Cardiac septum (tissue), 1 donor: ENCODE measurements around the gene ZNF418. TPM values are rescaled to one million over a fixed set of nuclear protein-coding genes. Genes with fewer than 3 reads are reported as not detected.
"Not testable (repeated sequence)": the region's sequence is repeated elsewhere in the genome, so short reads cannot be mapped to it uniquely, and the experiment has no call there.

ENCODE experiments used
- DNase-seq: peaks from one replicate; pipeline ENCODE4 v3.0.0-alpha.2; 2020; ENCODE audit warnings: low spot score
- intact Hi-C: fragments of 100-400 bp; cut with DNase I; formaldehyde crosslinking; loops from one replicate; pipeline ENCODE4 v1.14.0; 2022
- long read RNA-seq: library from polyadenylated mRNA; unstranded; transcript quantifications from one replicate; pipeline ENCODE4 v2.0.0, GENCODE V29; 2021
- total RNA-seq: library from RNA; stranded (reverse); fragmentation: NEBNext Ultra II Directional; extraction: Animal tissue kit (Norgen Biotek cat#: 25700); gene quantifications from one replicate; pipeline ENCODE4 v1.2.1, GENCODE V29; 2021
- donor health status: DM: no; HTN: no; CAD: no.

The ZNF418 gene
- 16.5 TPM for total RNA-seq
- long read RNA-seq, partial matches to known transcripts, result 0 of 6 reads
- long read RNA-seq, other reads (novel, unspliced or antisense), result 4 of 6 reads

DNA sequence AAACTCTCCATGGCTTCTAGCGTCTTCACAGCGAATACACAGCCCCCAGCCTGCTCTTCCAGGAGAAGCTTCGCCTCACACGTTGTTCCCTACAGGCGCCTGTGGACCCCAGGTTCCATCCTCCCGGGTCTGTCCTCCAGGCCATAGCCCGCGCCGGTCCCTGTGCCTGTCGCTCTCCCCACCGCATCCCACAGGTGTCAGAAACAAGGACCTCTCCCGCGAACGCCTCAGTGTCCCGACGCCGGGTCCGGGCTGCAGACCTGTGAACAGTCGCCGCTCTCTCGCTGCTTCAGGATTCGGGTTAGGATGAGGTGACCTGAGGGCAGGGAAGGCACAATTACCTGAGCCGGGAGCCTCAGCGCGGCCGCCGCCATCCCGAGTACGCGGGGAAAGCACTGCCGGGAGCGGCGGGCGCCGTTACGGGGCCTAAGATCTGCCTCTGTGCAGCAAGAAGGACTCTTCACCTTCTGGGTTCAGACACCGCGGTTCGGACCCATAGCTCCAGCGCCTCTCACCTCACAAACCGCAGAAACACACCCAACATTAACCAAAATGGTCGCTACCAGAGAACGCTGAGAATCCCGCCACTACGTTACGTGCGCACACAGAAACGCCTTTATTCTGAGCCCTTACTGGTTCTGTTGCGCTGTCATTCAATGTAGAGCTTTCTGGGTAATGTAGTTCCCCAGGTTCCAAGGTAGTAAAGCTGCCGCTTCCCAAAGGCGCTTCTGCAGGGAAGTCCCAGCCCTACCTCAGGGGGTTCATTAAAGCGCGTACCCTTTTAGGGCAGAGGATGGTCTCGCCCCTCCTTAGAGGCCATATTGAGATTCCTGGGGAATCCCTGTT is at the start of gene ZNF418:
ZNF418 (minus strand) TSS at position 583 of the 846 bp plus-strand sequence. CDS start 1,580 bp downstream, outside the sequence.
- DNase-seq, result no peak
- intact Hi-C loops, result loop anchor here (1.0 kb wide), 1 partner anchor 12 kb away; the partner anchor contains the start of gene ZNF256

DNA sequence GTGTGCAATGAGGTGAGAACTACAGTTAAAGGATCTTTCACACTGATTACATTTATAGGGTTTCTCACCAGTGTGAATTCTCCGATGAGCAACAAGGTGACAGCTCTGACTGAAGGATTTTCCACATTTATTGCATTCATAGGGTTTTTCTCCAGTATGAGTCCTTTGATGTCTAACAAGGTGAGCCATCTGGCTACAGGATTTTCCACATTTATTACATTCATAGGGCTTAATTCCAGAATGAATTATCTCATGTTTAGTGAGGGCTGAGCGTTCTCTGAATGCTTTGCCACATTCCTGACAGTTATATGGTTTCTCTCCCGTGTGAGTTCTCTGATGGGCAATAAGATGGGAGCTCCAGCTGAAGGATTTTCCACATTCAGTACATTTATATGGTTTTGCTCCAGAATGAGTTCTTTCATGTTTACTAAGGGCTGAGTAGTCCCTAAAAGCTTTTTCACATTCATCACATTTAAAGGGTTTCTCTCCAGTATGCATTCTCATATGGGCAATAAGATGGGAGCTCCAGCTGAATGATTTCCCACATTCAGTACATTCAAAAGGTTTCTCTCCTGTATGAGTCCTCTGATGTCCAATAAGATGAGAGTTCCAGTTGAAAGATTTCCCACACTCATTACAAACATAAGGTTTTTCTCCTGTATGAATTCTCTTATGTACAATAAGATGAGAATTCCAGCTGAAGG is 43.5 kb upstream of the ZNF418 start:
- intact Hi-C loops, result no loop called here
- DNase-seq, result no peak

DNA sequence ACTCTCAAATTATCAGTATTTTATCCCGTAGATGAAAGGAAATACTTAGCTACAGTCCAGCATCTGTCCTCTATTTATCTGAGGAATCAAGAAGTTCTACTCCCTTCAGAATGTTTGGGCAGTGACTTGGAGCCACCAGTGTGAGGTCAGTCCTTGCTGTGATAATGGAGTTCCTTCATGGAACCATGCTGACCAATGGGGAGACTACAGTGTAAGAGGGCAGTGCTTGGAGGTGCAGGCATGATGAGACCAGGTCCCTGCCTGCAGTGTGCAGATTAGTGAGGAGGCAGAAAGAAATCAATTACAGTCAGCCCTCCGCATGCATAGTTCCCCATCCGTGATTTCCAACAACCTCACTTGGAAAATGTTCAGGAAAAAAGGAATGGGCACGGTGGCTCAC is 39.2 kb upstream of the ZNF418 start, which contains the start of gene C19orf18:
C19orf18 (minus strand) TSS at position 101 of the 400 bp plus-strand sequence. CDS start 102 bp downstream, outside the sequence.
- intact Hi-C loops, result no loop called here
- no peak for DNase-seq

DNA sequence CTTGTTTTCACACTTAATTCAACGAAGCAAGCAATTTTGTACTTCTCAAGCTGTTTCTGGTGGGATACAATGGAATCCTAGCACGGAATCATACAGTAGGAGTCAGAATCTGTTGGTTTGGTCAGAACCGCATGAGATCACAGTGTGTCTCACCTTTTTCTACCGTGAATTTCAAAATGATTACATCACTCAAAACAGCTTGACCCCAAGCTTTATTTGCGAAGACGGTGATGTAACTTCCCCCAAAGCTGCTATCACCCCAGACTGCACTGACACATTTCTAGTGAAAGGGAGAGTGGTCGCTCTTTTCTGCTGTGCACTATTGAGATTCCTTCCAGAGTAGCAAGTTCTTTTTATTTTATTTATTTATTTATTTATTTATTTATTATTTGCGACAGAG is 29.6 kb upstream of the ZNF418 start:
- no peak for DNase-seq
- intact Hi-C loops, result no loop called here

DNA sequence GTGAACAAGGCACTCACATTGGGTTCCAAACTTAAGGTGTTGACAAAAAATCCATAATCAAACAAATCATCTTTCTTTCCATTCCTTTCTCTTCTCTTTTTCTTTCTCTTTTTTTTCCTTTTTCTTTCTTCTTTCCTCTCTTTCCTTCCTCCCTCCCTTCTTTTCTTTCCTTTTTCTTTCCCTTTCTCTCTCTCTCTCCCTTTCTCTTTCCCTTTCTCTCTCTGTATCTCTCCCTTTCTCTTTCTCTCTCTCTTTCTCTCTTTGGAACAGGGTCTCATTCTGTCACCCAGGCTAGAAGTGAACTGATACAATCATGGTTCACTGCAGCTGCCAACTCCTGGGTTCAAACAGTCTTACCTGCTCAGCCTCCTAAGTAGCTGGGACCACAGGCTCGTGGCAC is 26.6 kb upstream of the ZNF418 start:
- DNase-seq, result no peak
- intact Hi-C loops, result no loop called here

DNA sequence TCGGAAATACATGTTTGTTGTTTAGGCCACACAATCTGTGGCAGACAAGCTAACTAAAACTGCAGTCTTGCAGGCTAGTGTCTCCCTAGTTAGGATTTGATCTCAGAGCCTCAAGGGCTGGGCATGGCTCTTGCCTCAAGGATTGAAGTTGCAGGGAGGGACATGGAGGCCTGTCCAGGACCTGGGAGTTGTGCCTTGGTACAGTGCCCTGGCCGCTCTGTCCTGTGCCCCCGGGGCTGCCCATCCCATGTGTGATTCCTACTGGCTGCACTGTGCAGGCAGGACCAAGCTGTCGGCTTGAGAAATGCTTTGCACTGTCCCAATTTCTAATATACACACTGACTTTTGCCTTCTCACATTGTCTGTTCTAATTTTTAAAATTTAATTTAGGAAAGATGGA is 19.8 kb upstream of the ZNF418 start:
- DNase-seq, result no peak
- intact Hi-C loops, result no loop called here

DNA sequence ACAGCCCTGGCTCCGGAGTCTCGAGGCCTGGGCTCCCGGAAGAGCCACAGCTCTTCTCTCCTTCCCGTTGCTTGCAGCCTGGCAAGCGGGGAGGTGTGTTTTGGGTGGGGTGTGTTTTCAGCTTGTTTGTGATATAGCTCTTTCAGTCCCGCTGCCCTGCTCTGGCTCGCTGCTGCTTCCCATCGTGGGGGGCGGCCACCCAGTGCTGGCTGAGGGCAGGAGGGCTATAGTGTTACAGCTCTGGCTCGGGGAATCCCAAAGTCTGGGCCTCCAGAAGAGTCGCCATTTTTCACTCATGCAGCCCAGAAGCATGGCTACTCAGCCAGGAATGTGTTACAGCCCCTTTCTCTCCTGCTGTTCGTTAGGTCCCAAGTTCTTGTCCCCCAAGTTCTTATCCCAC is 14.5 kb upstream of the ZNF418 start:
- intact Hi-C loops, result loop anchor here (5.0 kb wide), 3 partner anchors 53 to 337 kb away; partner anchors contain the start of genes ZNF134, ZNF135 and ZNF606
- DNase-seq, result no peak

DNA sequence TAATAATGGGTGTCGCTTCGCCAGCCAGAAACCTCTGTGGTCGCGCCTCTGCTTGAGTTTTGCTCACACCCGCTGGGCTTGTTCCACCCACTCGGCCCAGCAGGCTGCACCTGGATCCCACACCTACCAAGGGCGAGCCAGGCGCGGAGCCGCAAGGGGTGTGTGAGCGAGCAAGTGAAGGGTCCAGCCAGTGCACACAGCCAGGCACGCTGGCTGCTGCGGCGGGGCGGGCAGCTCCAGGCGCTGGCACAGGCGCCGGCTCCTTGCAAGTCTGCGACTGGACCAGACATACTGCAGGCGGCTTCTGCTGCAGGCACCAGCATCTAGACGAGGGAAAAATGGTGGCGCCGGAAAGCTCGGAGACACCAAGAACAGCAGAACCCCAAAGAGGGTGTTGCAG is 14.1 kb upstream of the ZNF418 start:
- DNase-seq, result no peak
- intact Hi-C loops, result loop anchor here (5.0 kb wide), 3 partner anchors 53 to 337 kb away; partner anchors contain the start of genes ZNF134, ZNF135 and ZNF606

DNA sequence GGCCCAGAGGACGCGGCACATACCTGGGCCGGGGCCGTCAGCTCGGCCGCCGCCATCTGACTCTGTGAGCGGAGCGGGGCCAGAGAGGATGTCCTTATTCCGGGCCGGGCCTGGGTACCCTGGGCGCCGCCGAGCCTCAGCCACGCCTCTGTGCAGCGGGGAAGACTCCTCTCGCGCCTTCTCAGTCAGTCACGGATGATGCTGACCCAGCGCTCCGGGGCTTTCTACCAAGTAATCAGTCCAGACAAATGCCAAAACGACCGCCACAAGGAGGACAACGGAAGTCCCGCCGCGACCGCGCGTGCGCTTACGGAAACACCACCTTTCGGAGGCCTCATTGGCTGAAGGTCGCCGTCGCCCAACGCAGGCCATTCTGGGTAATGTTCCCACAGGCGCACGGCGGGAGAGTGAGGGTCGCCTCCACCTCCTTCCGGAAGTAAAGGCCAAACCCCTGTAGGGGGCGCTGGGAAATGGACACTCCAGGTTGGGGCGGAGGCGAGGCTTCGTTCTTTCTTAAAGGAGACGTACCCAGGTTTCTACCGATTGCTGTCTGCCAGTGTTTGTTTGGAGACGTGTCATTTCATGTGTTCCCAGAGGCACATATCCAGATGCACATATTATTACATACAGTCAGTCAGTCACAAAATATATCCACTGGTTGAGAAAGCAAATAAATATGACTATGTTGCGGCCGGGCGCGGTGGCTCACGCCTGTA is 12.4 kb upstream of the ZNF418 start, which contains the start of gene ZNF256:
ZNF256 (minus strand) TSS at position 288 of the 716 bp plus-strand sequence; CDS start at position 56, 232 bp downstream.
- intact Hi-C loops, result loop anchor here (1.0 to 5.0 kb wide), 5 partner anchors 12 to 335 kb away; partner anchors contain the start of genes ZNF134, ZNF135, ZNF418 and ZNF606
- peak; percentile 97 for DNase-seq

DNA sequence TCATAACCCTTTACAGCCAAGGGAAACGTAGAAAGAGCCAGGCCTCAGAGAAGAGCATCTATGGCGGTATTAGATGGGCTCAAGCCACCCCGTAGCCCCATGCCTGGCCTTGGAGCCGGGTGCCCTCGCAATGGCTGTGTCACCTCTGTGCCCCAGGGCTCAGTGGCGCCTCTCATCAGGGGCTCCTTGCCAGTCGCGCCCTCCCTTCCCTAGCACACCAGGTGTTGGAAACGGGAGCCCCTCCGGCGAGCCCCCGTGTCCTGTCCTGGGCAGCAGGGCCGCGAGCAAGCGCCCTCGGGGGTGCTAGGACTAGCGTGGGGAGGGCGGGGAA is 11.9 kb upstream of the ZNF418 start:
- DNase-seq, result no peak
- intact Hi-C loops, result loop anchor here (1.0 to 5.0 kb wide), 5 partner anchors 12 to 335 kb away; partner anchors contain the start of genes ZNF134, ZNF135, ZNF418 and ZNF606

DNA sequence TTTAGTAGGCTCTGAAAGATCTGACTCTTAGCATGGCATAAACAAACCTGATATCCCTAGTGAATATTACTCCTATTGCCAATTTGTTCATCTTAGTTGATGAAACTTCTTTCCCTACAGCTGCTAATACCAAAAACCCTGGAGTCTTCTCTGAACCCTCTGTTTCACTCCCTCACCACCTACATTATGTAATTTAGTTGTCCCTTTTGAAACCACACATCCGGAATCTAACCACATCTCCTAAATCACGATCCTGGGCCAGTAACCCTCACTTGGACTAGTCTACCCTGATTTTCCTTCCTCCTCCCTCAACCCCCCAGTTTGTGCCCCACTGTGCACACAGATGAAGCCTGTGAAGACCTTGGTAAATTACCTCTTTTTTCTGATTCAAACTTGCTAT is 11.1 kb upstream of the ZNF418 start:
- DNase-seq, result no peak
- intact Hi-C loops, result loop anchor here (2.0 to 5.0 kb wide), 4 partner anchors 56 to 334 kb away; partner anchors contain the start of genes ZNF134, ZNF135 and ZNF606

DNA sequence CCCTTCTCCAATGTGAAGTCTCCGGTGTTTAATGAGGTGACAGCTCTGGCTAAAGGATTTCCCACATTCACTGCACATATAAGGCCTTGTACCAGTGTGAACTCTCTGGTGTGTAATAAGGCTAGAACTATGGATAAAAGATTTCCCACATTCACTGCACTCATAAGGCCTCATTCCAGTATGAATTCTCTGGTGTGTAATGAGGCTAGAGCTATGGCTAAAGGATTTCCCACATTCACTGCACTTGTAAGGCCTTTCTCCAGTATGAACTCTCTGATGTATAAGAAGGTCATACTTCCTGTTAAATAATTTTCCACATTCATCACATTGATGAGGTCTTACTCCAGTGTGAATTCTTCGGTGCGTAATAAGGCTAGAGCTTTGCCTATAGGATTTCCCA is 6.4 kb upstream of the ZNF418 start:
- DNase-seq, result no peak
- intact Hi-C loops, result no loop called here

DNA sequence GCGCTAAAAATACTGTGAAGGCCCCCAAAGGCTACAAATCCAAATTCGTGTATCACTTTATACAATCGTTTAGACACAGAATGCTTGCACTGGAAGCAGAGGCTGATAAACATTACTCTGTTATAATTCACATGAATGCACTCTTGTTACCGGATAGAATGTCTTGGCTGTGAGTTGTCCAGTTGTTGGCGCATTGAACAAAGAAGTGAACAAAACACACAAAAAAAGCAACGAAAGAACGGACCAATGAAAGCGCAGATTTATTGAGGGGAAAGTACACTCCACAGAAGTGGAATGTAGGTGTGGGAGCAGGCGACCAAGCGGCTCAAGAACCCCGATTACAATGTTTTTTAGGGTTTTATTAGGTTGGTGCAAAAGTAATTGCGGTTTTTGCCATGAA is 529 bp upstream of the ZNF418 start:
- no peak for DNase-seq
- intact Hi-C loops, result loop anchor here (1.0 kb wide), 1 partner anchor 12 kb away; the partner anchor contains the start of gene ZNF256

DNA sequence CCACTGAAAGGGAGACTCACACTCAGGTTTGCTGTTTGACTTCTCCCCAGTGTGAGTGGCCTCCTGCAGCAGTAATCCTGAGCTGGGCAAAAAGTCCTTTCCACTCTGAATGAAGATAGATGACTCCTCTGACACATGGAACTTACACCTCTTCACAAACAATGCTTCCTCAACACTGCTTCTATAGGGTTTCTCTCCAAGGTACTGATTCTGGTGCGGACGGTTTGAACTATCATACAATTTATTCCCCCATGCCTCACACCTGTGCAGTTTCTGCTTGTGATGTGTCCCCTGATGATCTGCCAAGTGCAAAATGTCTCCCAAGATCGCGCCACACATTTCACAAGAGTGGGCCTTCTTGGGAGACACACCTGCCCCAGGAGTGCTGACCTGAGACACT is 7.6 kb downstream of the ZNF418 start:
- no peak for DNase-seq
- intact Hi-C loops, result no loop called here

DNA sequence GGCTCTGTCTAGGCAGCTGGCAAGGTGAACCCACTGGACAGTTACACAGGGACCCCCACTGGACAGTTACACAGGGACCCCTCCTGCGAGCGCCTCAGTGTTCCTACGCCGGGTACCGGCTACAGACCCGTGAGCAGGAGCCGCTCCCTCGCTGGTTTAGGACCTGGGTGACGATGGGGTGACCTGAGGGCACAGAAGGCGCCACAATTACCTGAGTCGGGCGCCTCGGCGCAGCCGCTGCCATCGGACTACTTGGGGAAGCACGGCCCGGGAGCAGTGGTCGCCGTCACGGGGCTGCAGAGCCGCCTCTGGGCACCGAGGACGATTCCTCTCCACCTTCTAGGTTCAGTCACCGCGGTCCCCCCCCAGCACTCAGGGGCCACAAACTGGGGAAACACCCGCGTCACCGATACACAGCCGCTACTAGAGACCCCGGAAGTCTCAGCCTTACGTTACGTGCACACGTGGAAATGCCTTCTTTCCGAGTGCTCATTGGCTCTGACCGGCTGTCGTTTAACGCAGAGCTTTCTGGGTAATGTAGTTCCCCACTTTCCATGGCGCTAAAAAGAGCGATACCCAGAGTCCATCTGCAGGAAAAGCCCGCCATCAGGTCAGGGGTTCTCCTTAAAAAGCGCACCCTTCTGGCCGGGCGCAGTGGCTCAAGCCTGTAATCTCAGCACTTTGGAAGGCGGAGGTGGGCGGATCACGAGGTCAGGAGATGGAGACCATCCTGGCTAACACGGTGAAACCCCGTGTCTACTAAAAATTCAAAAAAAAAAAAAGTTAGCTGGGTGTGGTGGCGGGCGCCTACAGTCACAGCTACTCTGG is 18.8 kb downstream of the ZNF418 start, which contains the start of gene ZNF417:
ZNF417 (minus strand) TSS at position 425 of the 828 bp plus-strand sequence; CDS start at position 244, 181 bp downstream.
- intact Hi-C loops, result not testable (repeated sequence)

DNA sequence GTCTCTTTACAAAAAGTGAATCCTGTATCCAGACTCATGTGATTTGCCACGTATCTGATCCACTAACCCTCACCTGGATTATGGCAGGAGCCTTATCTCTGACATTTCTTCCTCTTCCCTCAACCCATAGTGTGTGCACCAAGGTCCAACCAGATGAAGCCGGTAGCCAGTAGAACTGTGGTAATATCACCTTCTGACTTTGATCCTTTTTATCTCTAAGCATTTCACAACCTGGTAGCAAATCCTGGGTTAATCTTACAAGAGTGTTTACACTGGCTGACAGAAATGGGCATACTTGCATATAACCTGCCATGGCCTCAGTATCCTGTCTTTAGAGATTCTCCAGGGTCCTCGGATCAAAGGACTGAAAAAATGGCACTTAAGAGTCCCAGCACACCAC is 20.7 kb downstream of the ZNF418 start:
- intact Hi-C loops, result no loop called here

More for the DNA sequence above, 18.8 kb downstream of the ZNF418 start, which contains the start of gene ZNF417:
- peak; percentile 92 for DNase-seq

DNA sequence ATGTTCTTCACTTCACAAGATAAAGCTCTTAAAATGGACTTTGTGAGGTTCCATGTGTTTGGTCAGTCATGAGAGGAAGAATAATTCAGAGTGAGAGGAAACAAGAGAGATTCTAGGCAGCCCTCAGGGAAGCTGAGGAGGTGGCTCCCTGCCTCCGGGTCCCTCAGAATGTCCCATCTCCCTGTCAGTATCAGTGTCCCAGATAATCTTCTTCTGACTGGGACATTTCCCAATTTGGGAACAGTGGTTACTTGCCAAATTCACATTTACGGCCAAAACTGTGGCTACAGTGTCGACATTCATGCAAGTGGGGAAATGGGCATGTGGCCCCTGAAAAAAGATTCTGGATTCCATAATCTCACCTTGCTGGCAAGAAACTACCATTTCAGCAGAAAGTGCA is 27.8 kb downstream of the ZNF418 start:
- DNase-seq, result no peak
- intact Hi-C loops, result no loop called here

More for the DNA sequence above, 20.7 kb downstream of the ZNF418 start:
- no peak for DNase-seq

DNA sequence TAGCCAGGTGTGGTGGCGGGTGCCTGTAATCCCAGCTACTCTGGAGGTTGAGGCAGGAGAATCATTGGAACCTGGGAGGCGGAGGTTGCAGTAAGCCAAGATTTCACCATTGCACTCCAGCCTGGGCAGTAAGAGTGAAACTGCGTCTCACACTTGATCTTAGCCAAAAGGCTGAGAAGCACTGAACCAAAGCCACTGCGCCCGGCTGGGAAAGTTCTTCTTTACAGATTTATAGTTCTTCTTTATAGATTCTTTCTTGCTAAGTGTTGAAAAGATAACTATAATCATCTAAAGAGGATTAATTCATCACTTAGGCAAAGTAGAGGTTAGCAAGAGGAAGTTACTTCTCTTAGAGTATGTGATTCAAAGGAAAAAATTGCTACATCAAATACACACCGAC is 29.9 kb downstream of the ZNF418 start:
- no peak for DNase-seq
- intact Hi-C loops, result no loop called here
